ENCODE measurements around the gene TBC1D20. TPM values are rescaled to one million over a fixed set of nuclear protein-coding genes. Genes with fewer than 3 reads are reported as not detected.

TBC1D20 gene
- total RNA-seq, 1 experiment from 2014 or later: 32.3 TPM

- ChIA-PET POLR2A (interaction anchor here (0.8 to 2.3 kb wide), 9 partner anchors 17 to 77 kb away, joined by 3 to 9 read pairs (median 3); partner anchors contain the start of genes RBCK1 and TRIB3), CTCF (interaction anchor here (0.6 to 2.9 kb wide), 16 partner anchors 19 to 338 kb away, joined by 3 to 29 read pairs (median 4); partner anchors contain the start of gene SLC52A3), RAD21 (ENCODE audit: low non-redundant PET in 1 of 2, low total read pairs in 2 of 2, uncharacterized antibody in 2 of 2, unreplicated experiment in 2 of 2) (interaction anchor here in 1 of 2 experiments (0.6 to 1.0 kb wide), 2 partner anchors 49 to 69 kb away, joined by 3 to 4 read pairs; no protein-coding TSS in a partner anchor)
- BruUV-seq (replicated peaks): no TSS peak
- no peak overlapping the region for H3K9ac ChIP-seq (ENCODE audit: low read length)
- no peaks in the 10 kb centered on the region for H3K27me3 ChIP-seq (ENCODE audit: insufficient read depth, low read length)
- H3K9me3 ChIP-seq (ENCODE audit: control insufficient read depth in 1 of 2, insufficient read depth in 1 of 2, low read depth in 1 of 2, low read length in 2 of 2): no peaks in the 10 kb centered on the region
- no peaks in the 10 kb centered on the region for H3K9me2 ChIP-seq (ENCODE audit: insufficient read depth)
- peak; percentile 69 for DNase-seq (ENCODE audit: low read depth, low spot score)
- no peaks in the 10 kb centered on the region for H3K79me2 ChIP-seq (ENCODE audit: insufficient read depth, low read length)
- intact Hi-C loops (cut with micrococcal nuclease): loop anchor here (1.0 to 2.0 kb wide), 2 partner anchors 68 to 77 kb away; no protein-coding TSS in a partner anchor
- no peak overlapping the region for H2AFZ ChIP-seq (ENCODE audit: low read depth, low read length, poor library complexity, severe bottlenecking)
- TF ChIP-seq CEBPB (IDR thresholded peaks at IDR 0.05; ENCODE audit: low read depth): no peak
- TF ChIP-seq ELF1 (IDR thresholded peaks at IDR 0.05; ENCODE audit: borderline replicate concordance, low read depth): no peak
- peak; percentile 86 for TF ChIP-seq RAD21 (IDR thresholded peaks at IDR 0.05; ENCODE audit: low read depth)
- TF ChIP-seq EGR1 (IDR thresholded peaks at IDR 0.05; ENCODE audit: low read depth): no peak
- peak; percentile 30 for TF ChIP-seq TCF7L2 (IDR thresholded peaks at IDR 0.05; ENCODE audit: borderline replicate concordance, extremely low read depth, insufficient read depth, insufficient read length)
- TF ChIP-seq CBX3 (IDR thresholded peaks at IDR 0.05; ENCODE audit: low read depth): 0 out of 2 replicates have a peak, but pooled peaks have one; percentile 26
- TF ChIP-seq CTCF (IDR thresholded peaks at IDR 0.05 in 2 of 3, conservative IDR thresholded peaks at IDR 0.05 in 1 of 3; ENCODE audit: borderline replicate concordance in 1 of 3, insufficient read depth in 1 of 3, low read depth in 2 of 3, low read length in 2 of 3): peak; percentile 83 to 99 (median 91)
- H3K4me1 ChIP-seq (ENCODE audit: control insufficient read depth in 1 of 2, insufficient read depth in 2 of 2, low read length in 2 of 2): peaks cover 0 to 5% of the 10 kb centered on the region in 2 experiments; a peak in 1 of 4 replicates
- no peak overlapping the region for H3K27ac ChIP-seq (ENCODE audit: low read depth, low read length)
- H4K20me1 ChIP-seq (ENCODE audit: insufficient read depth): no peaks in the 10 kb centered on the region
- H3K4me2 ChIP-seq (ENCODE audit: low read length): no peak overlapping the region
- ATAC-seq: peak; percentile 89
- H3K36me3 ChIP-seq (ENCODE audit: control insufficient read depth in 1 of 2, insufficient read depth in 2 of 2, low read length in 2 of 2): peaks cover 2 to 21% of the 10 kb centered on the region in 2 experiments
- H3K4me3 ChIP-seq (replicated peaks in 1 of 2; ENCODE audit: low read depth in 1 of 2, low read length in 2 of 2): no peak overlapping the region
These were observed 31.1 kb downstream of the TBC1D20 start for GRCh38 chr20:431012-431904.
